Mammary epithelial cell (primary cell): Measurements from ENCODE around the gene DNAJC30.

Source experiments
- CTCF ChIP-seq, 2 donors: IDR thresholded peaks in 1 of 2; conservative IDR thresholded peaks in 1 of 2; 2 replicates each; pipeline ENCODE4 v1.5.1; 2011 to 2012; ENCODE audit warnings: inconsistent platforms in 2 of 2, low read length in 2 of 2, mild to moderate bottlenecking in 2 of 2, control low read depth in 1 of 2, low read depth in 1 of 2; ENCODE audit not compliant: insufficient read depth in 1 of 2; ENCODE audit errors: extremely low read depth in 1 of 2
- EZH2 ChIP-seq: IDR thresholded peaks from 2 replicates; pipeline ENCODE4 v1.6.1; 2012; ENCODE audit warnings: low read length, inconsistent platforms, borderline replicate concordance

- TF ChIP-seq CTCF (conservative IDR thresholded peaks at IDR 0.05 in 1 of 2, IDR thresholded peaks at IDR 0.05 in 1 of 2; ENCODE audit: extremely low read depth in 1 of 2, insufficient read depth in 1 of 2, low read depth in 1 of 2, low read length in 2 of 2) (no peak), EZH2 (no peak)
These were observed 33.7 kb downstream of the DNAJC30 start for GRCh38 chr7:73649576-73649975.
